ENCODE measurements around the gene PAGE2B.

Gene PAGE2B

GRCh38 chrX:55123900-55124299 lies 49.1 kb downstream of the PAGE2B start:
- Histone ChIP-seq H3K4me1 (ENCODE audit: control insufficient read depth in 1 of 2, insufficient read depth in 1 of 2, low read depth in 1 of 2, low read length in 1 of 2) (no peaks in the 10 kb centered on the region), H3K9me3 (no peaks in the 10 kb centered on the region), H3K27ac (no peak overlapping the region), H3K4me3 (ENCODE audit: low read depth in 1 of 2, low read length in 1 of 2) (no peak overlapping the region), H3K36me3 (no peaks in the 10 kb centered on the region), H3K27me3 (no peaks in the 10 kb centered on the region)
- TF ChIP-seq CTCF (IDR thresholded peaks at IDR 0.05): no peak

- Histone ChIP-seq H3K9me3 (no peaks in the 10 kb centered on the region), H3K36me3 (no peaks in the 10 kb centered on the region), H3K27me3 (no peaks in the 10 kb centered on the region), H3K4me1 (ENCODE audit: control insufficient read depth in 1 of 2, insufficient read depth in 1 of 2, low read depth in 1 of 2, low read length in 1 of 2) (no peaks in the 10 kb centered on the region), H3K4me3 (ENCODE audit: low read depth in 1 of 2, low read length in 1 of 2) (no peak overlapping the region), H3K27ac (no peak overlapping the region)
- no peak for TF ChIP-seq CTCF (IDR thresholded peaks at IDR 0.05)
Measured at GRCh38 chrX:55127692-55128091, 52.9 kb downstream of the PAGE2B start.

All from neutrophil (primary cell).